HG03095 (cell line): ENCODE measurements around the gene PCBP1.
"Not testable (repeated sequence)": the region's sequence is repeated elsewhere in the genome, so short reads cannot be mapped to it uniquely, and the experiment has no call there.

Experiments used
- ATAC-seq: cut with Tn5 transposase; IDR thresholded peaks from one replicate; pipeline ENCODE4 v1.9.1; 2021; ENCODE audit warnings: moderate library complexity; ENCODE audit not compliant: unreplicated experiment

The PCBP1 gene

GRCh38 chr2:70080610-70081200, 6.6 kb upstream of the PCBP1 start:
- no peak for ATAC-seq

- no peak for ATAC-seq
Measured at GRCh38 chr2:70081221-70081620, 6.1 kb upstream of the PCBP1 start.

- ATAC-seq, result peak; percentile 41
Measured at GRCh38 chr2:70083344-70084156, 3.7 kb upstream of the PCBP1 start.

- ATAC-seq, result no peak
Measured at GRCh38 chr2:70084973-70085710, 2.1 kb upstream of the PCBP1 start.

- ATAC-seq, result no peak
Measured at GRCh38 chr2:70085711-70086277, 1.5 kb upstream of the PCBP1 start.

- ATAC-seq, result peak; percentile 33
Measured at GRCh38 chr2:70086278-70086837, 919 bp upstream of the PCBP1 start.

GRCh38 chr2:70087702-70088597, 673 bp downstream of the PCBP1 start:
- no peak for ATAC-seq

- ATAC-seq, result no peak
Measured at GRCh38 chr2:70088598-70089219, 1.4 kb downstream of the PCBP1 start.

- ATAC-seq, result no peak
Measured at GRCh38 chr2:70089220-70089982, 2.1 kb downstream of the PCBP1 start.

- ATAC-seq, result no peak
Measured at GRCh38 chr2:70089983-70090525, 2.8 kb downstream of the PCBP1 start.

- no peak for ATAC-seq
Measured at GRCh38 chr2:70090706-70091334, 3.5 kb downstream of the PCBP1 start.

GRCh38 chr2:70091364-70091763, 4.1 kb downstream of the PCBP1 start:
- ATAC-seq, result no peak

- ATAC-seq, result no peak
Measured at GRCh38 chr2:70091816-70092215, 4.5 kb downstream of the PCBP1 start.

GRCh38 chr2:70092576-70093243, 5.4 kb downstream of the PCBP1 start:
- not testable (repeated sequence) for ATAC-seq

- ATAC-seq, result no peak
Measured at GRCh38 chr2:70094171-70094977, 7.1 kb downstream of the PCBP1 start.

- ATAC-seq, result peak; percentile 50
Measured at GRCh38 chr2:70094978-70095719, 7.9 kb downstream of the PCBP1 start.
